Upper lobe of right lung (tissue), 1 donor: ENCODE measurements around the gene GALNT16. TPM values are rescaled to one million over a fixed set of nuclear protein-coding genes. Genes with fewer than 3 reads are reported as not detected.

ENCODE experiments used
- ATAC-seq: fragments of 200-7000 bp; cut with Tn5 transposase; one replicate; pipeline ENCODE4 v1.9.1; 2020; ENCODE audit warnings: mild to moderate bottlenecking, moderate library complexity
- DNase-seq: peaks from one replicate; pipeline ENCODE4 v3.0.0-alpha.2; 2020
- H3K27ac ChIP-seq: fragments of 200-600 bp; one replicate; pipeline ENCODE4 v1.8.0; 2022
- H3K27me3 ChIP-seq: fragments of 200-600 bp; one replicate; pipeline ENCODE4 v1.8.0; 2022; ENCODE audit warnings: mild to moderate bottlenecking
- H3K36me3 ChIP-seq: fragments of 200-600 bp; one replicate; pipeline ENCODE4 v1.8.0; 2022
- H3K4me1 ChIP-seq: fragments of 200-600 bp; one replicate; pipeline ENCODE4 v1.8.0; 2022
- H3K4me3 ChIP-seq: fragments of 200-600 bp; one replicate; pipeline ENCODE4 v1.8.0; 2022; ENCODE audit warnings: mild to moderate bottlenecking
- H3K9me3 ChIP-seq: fragments of 200-600 bp; one replicate; pipeline ENCODE4 v1.8.0; 2022
- intact Hi-C: fragments of 100-400 bp; cut with DNase I; formaldehyde crosslinking; loops from one replicate; pipeline ENCODE4 v1.11.0; 2022
- total RNA-seq: library from RNA; stranded (reverse); fragmentation: NEBNext Ultra II Directional; extraction: Animal tissue kit (Norgen Biotek cat#: 25700); gene quantifications from one replicate; pipeline ENCODE4 v1.2.1, GENCODE V29; 2021
- TF ChIP-seq, protein P1 (sequence below): fragments of 200-600 bp; IDR thresholded peaks from one replicate; pipeline ENCODE4 v1.8.0; 2022; ENCODE audit warnings: antibody characterized with exemption
- donor health status: DM: no; HTN: yes; CAD: no; lungs with severe emphysema.

GALNT16 gene
- total RNA-seq, 1 donor from 2014 or later: 3.0 TPM

DNA sequence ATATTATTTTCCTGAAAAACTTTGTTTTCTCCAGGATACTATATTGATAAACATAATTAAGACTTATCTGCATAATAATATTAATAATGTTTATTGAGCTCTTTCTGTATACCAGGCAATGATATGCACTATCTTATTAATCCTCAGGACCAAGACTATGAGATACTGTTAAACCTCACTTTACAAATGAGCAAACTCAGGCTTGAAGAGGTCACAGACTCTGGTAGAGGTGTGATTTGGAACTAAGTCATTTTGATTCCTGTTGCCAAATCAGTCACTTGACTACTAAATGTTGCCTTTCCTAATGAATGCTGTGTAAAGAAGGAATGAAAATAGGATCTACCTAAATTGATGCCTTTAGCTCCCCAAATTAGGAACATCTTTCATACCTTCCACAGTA, 145.8 kb downstream of the GALNT16 start:
- peaks cover 12% of the 10 kb centered on the region for H3K4me1 ChIP-seq
- ATAC-seq (no peak), DNase-seq (no peak)
- H3K36me3 ChIP-seq: no peaks in the 10 kb centered on the region
- TF ChIP-seq, protein P1, sequence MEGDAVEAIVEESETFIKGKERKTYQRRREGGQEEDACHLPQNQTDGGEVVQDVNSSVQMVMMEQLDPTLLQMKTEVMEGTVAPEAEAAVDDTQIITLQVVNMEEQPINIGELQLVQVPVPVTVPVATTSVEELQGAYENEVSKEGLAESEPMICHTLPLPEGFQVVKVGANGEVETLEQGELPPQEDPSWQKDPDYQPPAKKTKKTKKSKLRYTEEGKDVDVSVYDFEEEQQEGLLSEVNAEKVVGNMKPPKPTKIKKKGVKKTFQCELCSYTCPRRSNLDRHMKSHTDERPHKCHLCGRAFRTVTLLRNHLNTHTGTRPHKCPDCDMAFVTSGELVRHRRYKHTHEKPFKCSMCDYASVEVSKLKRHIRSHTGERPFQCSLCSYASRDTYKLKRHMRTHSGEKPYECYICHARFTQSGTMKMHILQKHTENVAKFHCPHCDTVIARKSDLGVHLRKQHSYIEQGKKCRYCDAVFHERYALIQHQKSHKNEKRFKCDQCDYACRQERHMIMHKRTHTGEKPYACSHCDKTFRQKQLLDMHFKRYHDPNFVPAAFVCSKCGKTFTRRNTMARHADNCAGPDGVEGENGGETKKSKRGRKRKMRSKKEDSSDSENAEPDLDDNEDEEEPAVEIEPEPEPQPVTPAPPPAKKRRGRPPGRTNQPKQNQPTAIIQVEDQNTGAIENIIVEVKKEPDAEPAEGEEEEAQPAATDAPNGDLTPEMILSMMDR: no peak
- intact Hi-C loops: no loop called here
- H3K4me3 ChIP-seq: no peak overlapping the region
- no peak overlapping the region for H3K27ac ChIP-seq
- H3K9me3 ChIP-seq: no peaks in the 10 kb centered on the region
- H3K27me3 ChIP-seq: no peaks in the 10 kb centered on the region

Other genes starting within 250 kb of the GALNT16 start
- gene DCAF5, start 107.0 kb upstream of the GALNT16 start, total RNA-seq: 57.3 TPM
- gene EXD2, start 68.7 kb upstream of the GALNT16 start, total RNA-seq: 25.2 TPM
- gene ERH, start 138.1 kb downstream of the GALNT16 start, total RNA-seq: 114 TPM
- 55.6 TPM for gene SLC39A9, start 138.5 kb downstream of the GALNT16 start, total RNA-seq
- 0.41 TPM for gene PLEKHD1, start 224.6 kb downstream of the GALNT16 start, total RNA-seq